T-helper 9 cell (primary cell): Measurements from ENCODE around the gene SNRPD3.
"Not testable (repeated sequence)": the region's sequence is repeated elsewhere in the genome, so short reads cannot be mapped to it uniquely, and the experiment has no call there.

ENCODE experiments used
- DNase-seq: peaks from one replicate; pipeline ENCODE4 v3.0.0-alpha.2; 2020
- total RNA-seq, 2 donors: gene quantifications; one replicate each; lab custom pipeline; 2026; lab: John Stamatoyannopoulos, UW

The SNRPD3 gene
- total RNA-seq = 25.1 to 58.0 reads per million in 2 donors

GRCh38 chr22:24555165-24556039, at the start of gene SNRPD3:
Gene SNRPD3, plus strand, starts transcription at chr22:24555999. Its CDS starts 1,676 bp downstream, at chr22:24557675.
- DNase-seq = peak; percentile 99

- DNase-seq = no peak
Measured at GRCh38 chr22:24506802-24507438, 48.9 kb upstream of the SNRPD3 start.

- no peak for DNase-seq
Measured at GRCh38 chr22:24507716-24508115, 48.1 kb upstream of the SNRPD3 start.

- DNase-seq = no peak
Measured at GRCh38 chr22:24510637-24511625, 44.9 kb upstream of the SNRPD3 start.

GRCh38 chr22:24512043-24512442, 43.8 kb upstream of the SNRPD3 start:
- DNase-seq = no peak

- no peak for DNase-seq
Measured at GRCh38 chr22:24513378-24514240, 42.2 kb upstream of the SNRPD3 start.

- no peak for DNase-seq
Measured at GRCh38 chr22:24514241-24515026, 41.4 kb upstream of the SNRPD3 start.

- no peak for DNase-seq
Measured at GRCh38 chr22:24515027-24515338, 40.8 kb upstream of the SNRPD3 start.

GRCh38 chr22:24516301-24516737, 39.5 kb upstream of the SNRPD3 start:
- no peak for DNase-seq

GRCh38 chr22:24517446-24517845, 38.4 kb upstream of the SNRPD3 start:
- no peak for DNase-seq

GRCh38 chr22:24518228-24518627, 37.6 kb upstream of the SNRPD3 start:
- DNase-seq = no peak

- DNase-seq = no peak
Measured at GRCh38 chr22:24518771-24519485, 36.9 kb upstream of the SNRPD3 start.

GRCh38 chr22:24519496-24519895, 36.3 kb upstream of the SNRPD3 start:
- no peak for DNase-seq

GRCh38 chr22:24521791-24522245, 34.0 kb upstream of the SNRPD3 start:
- no peak for DNase-seq

- no peak for DNase-seq
Measured at GRCh38 chr22:24523873-24524272, 31.9 kb upstream of the SNRPD3 start.

GRCh38 chr22:24525416-24526037, 30.3 kb upstream of the SNRPD3 start:
- peak; percentile 60 for DNase-seq

GRCh38 chr22:24526191-24526590, 29.6 kb upstream of the SNRPD3 start:
- DNase-seq = no peak

GRCh38 chr22:24529898-24530297, 25.9 kb upstream of the SNRPD3 start:
- DNase-seq = no peak

GRCh38 chr22:24530968-24531367, 24.8 kb upstream of the SNRPD3 start:
- not testable (repeated sequence) for DNase-seq

- DNase-seq = no peak
Measured at GRCh38 chr22:24532075-24532474, 23.7 kb upstream of the SNRPD3 start.
